Measurements from ENCODE around the gene ZNF335.

Gene ZNF335

GRCh38 chr20:45918779-45919537, 53.0 kb downstream of the ZNF335 start:
- TF ChIP-seq CTCF (conservative IDR thresholded peaks at IDR 0.05; ENCODE audit: low read length), result no peak

DNA sequence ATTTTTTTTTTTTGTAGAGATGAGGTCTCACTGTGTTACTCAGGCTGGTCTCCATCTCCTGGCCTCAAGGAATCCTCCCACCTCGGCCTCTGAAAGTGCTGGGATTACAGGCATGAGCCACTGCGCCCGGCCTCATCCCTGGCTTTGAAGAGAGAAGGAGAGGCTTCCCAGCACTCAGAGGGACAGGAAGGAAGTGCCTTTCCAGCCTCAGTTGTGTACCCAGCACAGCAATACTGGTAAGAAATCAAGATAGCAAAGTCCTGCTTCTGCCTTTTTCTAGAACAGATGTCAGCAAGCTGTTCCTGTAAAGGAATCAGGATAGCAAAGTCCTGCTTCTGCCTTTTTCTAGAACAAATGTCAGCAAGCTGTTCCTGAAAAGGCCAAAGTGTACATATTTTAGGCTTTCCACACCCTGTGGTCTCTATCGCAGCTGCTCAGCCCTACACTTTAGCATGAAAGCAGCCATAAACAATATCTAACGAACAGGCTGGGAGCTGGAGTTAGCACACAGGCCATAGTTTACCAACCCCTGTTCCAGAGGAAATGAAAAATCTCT, 53.7 kb downstream of the ZNF335 start:
- peak; percentile 44 for DNase-seq (ENCODE audit: low read depth)
- TF ChIP-seq CTCF (conservative IDR thresholded peaks at IDR 0.05; ENCODE audit: low read length), result no peak

More at GRCh38 chr20:45918779-45919537, 53.0 kb downstream of the ZNF335 start:
- DNase-seq (ENCODE audit: low read depth), result no peak
- no peak overlapping the region for H3K4me3 ChIP-seq (ENCODE audit: low read length)

DNA sequence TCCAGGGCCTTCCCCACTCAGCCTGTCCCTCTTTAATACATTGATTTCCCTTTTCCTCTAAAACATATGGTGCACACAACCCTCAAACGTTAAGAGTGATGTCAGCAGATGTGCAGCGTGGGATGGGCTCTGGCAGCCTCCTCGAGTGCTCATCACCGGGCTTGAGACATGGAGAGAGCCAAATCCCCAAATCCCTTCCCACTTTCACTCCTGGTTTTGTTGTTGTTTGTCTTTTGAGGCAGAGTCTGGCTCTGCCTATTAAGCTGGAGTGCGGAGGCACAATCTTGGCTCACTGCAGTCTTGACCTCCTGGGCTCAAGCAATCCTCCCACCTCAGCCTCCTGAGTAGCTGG, 54.2 kb downstream of the ZNF335 start:
- peak; percentile 44 for DNase-seq (ENCODE audit: low read depth)
- no peak for TF ChIP-seq CTCF (conservative IDR thresholded peaks at IDR 0.05; ENCODE audit: low read length)
- no peak overlapping the region for H3K4me3 ChIP-seq (ENCODE audit: low read length)

More for the DNA sequence above, 53.7 kb downstream of the ZNF335 start:
- H3K4me3 ChIP-seq (ENCODE audit: low read length), result no peak overlapping the region

DNA sequence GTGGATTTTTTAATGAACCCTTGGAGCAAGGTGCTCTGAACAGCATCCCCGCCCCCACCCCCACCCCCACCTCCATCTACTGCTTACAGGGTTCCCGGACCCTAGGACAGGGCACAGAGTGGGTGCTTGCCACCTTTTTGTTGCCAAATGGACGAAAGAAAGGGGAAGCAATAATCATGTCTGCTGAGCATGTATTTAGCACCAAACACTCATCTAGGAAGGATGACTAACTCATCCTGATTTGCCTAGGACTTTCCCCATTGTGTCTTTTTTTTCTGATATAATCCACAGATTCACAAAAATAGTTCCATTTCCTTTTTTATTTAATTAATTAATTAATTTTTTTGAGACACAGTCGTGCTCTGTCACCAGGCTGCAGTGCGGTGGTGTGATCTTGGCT, 58.9 kb downstream of the ZNF335 start:
- H3K4me3 ChIP-seq (ENCODE audit: low read length), result no peak overlapping the region
- TF ChIP-seq CTCF (conservative IDR thresholded peaks at IDR 0.05; ENCODE audit: low read length), result no peak
- no peak for DNase-seq (ENCODE audit: low read depth)

- TF ChIP-seq CTCF (conservative IDR thresholded peaks at IDR 0.05; ENCODE audit: low read length), result no peak
- peak overlapping the region; percentile 56 for H3K4me3 ChIP-seq (ENCODE audit: low read length)
- DNase-seq (ENCODE audit: low read depth), result no peak
These were observed 59.7 kb downstream of the ZNF335 start for GRCh38 chr20:45912344-45912682.

- peak within 1 kb of the TSS; percentile 56 for H3K4me3 ChIP-seq (ENCODE audit: low read length)
- DNase-seq (ENCODE audit: low read depth), result peak; percentile 74
- TF ChIP-seq CTCF (conservative IDR thresholded peaks at IDR 0.05; ENCODE audit: low read length), result no peak
These were observed 60.3 kb downstream of the ZNF335 start, which contains the start of gene PLTP for GRCh38 chr20:45911486-45912343. TSS of gene PLTP (minus strand) at chr20:45912155. CDS start at chr20:45911452, 703 bp downstream.
